ENCODE data around the gene NEU2. TPM values are rescaled to one million over a fixed set of nuclear protein-coding genes. Genes with fewer than 3 reads are reported as not detected.

The NEU2 gene
- total and polyA plus RNA-seq, 9 of the 15 experiments (the other 6 are each of a cell fraction or from before 2014, with no cell fraction given): not detected

- no peaks in the 10 kb centered on the region for H4K20me1 ChIP-seq (replicated peaks; ENCODE audit: control insufficient read depth, insufficient read depth, low read length)
- H3K9ac ChIP-seq (ENCODE audit: insufficient read depth in 1 of 2, low read depth in 2 of 2, low read length in 2 of 2): no peak overlapping the region
- peaks cover 13 to 33% of the 10 kb centered on the region in 2 experiments; a peak in 4 of 5 replicates for H3K4me1 ChIP-seq (replicated peaks in 1 of 2; ENCODE audit: control insufficient read depth in 2 of 2, insufficient read depth in 2 of 2, low read length in 2 of 2)
- intact Hi-C loops (cut with micrococcal nuclease) (no loop called here), in situ Hi-C loops (cut with MboI) (no loop called here)
- no peaks in the 10 kb centered on the region; the same call in 2 of the 3 replicates for H3K79me2 ChIP-seq (ENCODE audit: control insufficient read depth, insufficient read depth, low read length)
- DNase-seq (ENCODE audit: extremely low read depth in 1 of 4, low spot score in 3 of 4): no peak
- H3K4me2 ChIP-seq (ENCODE audit: insufficient read depth, low read length): no peak overlapping the region
- H2AFZ ChIP-seq (ENCODE audit: low read depth, low read length): no peak overlapping the region
- no peaks in the 10 kb centered on the region for H3K27me3 ChIP-seq (ENCODE audit: control insufficient read depth in 2 of 2, insufficient read depth in 2 of 2, low read length in 2 of 2)
- H3K27ac ChIP-seq (ENCODE audit: extremely low read depth, low read depth, low read length): no peak overlapping the region
- no peaks in the 10 kb centered on the region for H3K9me1 ChIP-seq (ENCODE audit: control insufficient read depth, insufficient read depth, low read length)
- no peaks in the 10 kb centered on the region for H3K9me3 ChIP-seq (replicated peaks; ENCODE audit: control insufficient read depth, insufficient read depth, low read depth, low read length)
- ATAC-seq: no peak
- ChIA-PET CTCF (ENCODE audit: low intra/inter-chr PET ratio) (no interaction called here), POLR2A (no interaction called here)
- no TSS peak for BruUV-seq (replicated peaks)
- 42% methylated on average over 4 of the region's 6 CpGs for WGBS (ENCODE audit: insufficient coverage, low coverage, missing lambda C conversion rate)
- H3K36me3 ChIP-seq (ENCODE audit: control insufficient read depth, insufficient read depth, low read length): no peaks in the 10 kb centered on the region
- H3K4me3 ChIP-seq: no peak overlapping the region
- FAIRE-seq: no peak
- TF ChIP-seq, protein P1, sequence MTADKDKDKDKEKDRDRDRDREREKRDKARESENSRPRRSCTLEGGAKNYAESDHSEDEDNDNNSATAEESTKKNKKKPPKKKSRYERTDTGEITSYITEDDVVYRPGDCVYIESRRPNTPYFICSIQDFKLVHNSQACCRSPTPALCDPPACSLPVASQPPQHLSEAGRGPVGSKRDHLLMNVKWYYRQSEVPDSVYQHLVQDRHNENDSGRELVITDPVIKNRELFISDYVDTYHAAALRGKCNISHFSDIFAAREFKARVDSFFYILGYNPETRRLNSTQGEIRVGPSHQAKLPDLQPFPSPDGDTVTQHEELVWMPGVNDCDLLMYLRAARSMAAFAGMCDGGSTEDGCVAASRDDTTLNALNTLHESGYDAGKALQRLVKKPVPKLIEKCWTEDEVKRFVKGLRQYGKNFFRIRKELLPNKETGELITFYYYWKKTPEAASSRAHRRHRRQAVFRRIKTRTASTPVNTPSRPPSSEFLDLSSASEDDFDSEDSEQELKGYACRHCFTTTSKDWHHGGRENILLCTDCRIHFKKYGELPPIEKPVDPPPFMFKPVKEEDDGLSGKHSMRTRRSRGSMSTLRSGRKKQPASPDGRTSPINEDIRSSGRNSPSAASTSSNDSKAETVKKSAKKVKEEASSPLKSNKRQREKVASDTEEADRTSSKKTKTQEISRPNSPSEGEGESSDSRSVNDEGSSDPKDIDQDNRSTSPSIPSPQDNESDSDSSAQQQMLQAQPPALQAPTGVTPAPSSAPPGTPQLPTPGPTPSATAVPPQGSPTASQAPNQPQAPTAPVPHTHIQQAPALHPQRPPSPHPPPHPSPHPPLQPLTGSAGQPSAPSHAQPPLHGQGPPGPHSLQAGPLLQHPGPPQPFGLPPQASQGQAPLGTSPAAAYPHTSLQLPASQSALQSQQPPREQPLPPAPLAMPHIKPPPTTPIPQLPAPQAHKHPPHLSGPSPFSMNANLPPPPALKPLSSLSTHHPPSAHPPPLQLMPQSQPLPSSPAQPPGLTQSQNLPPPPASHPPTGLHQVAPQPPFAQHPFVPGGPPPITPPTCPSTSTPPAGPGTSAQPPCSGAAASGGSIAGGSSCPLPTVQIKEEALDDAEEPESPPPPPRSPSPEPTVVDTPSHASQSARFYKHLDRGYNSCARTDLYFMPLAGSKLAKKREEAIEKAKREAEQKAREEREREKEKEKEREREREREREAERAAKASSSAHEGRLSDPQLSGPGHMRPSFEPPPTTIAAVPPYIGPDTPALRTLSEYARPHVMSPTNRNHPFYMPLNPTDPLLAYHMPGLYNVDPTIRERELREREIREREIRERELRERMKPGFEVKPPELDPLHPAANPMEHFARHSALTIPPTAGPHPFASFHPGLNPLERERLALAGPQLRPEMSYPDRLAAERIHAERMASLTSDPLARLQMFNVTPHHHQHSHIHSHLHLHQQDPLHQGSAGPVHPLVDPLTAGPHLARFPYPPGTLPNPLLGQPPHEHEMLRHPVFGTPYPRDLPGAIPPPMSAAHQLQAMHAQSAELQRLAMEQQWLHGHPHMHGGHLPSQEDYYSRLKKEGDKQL (CRISPR knock-in tag; IDR thresholded peaks at IDR 0.05; ENCODE audit: borderline replicate concordance): no peak
- TF ChIP-seq FOXP4 (CRISPR knock-in tag; IDR thresholded peaks at IDR 0.05; ENCODE audit: borderline replicate concordance): no peak
- TF ChIP-seq, protein P2, sequence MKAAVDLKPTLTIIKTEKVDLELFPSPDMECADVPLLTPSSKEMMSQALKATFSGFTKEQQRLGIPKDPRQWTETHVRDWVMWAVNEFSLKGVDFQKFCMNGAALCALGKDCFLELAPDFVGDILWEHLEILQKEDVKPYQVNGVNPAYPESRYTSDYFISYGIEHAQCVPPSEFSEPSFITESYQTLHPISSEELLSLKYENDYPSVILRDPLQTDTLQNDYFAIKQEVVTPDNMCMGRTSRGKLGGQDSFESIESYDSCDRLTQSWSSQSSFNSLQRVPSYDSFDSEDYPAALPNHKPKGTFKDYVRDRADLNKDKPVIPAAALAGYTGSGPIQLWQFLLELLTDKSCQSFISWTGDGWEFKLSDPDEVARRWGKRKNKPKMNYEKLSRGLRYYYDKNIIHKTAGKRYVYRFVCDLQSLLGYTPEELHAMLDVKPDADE (conservative IDR thresholded peaks at IDR 0.05; ENCODE audit: control insufficient read depth, low read depth, low read length): no peak
- TF ChIP-seq ETV6 (IDR thresholded peaks at IDR 0.05; ENCODE audit: borderline replicate concordance in 1 of 2, low read depth in 2 of 2, low read length in 1 of 2): no peak
- TF ChIP-seq ETV6 (CRISPR knock-in tag; IDR thresholded peaks at IDR 0.05; ENCODE audit: borderline replicate concordance): no peak
- no peak for TF ChIP-seq HINFP (tag; conservative IDR thresholded peaks at IDR 0.05; ENCODE audit: low read depth)
- no peak for TF ChIP-seq SMARCA5 (IDR thresholded peaks at IDR 0.05)
- no peak for TF ChIP-seq POLR2G (IDR thresholded peaks at IDR 0.05; ENCODE audit: low read depth, low read length)
- TF ChIP-seq RBM25 (IDR thresholded peaks at IDR 0.05; ENCODE audit: low read depth, low read length, severe bottlenecking): no peak
- no peak for TF ChIP-seq HMG20B (CRISPR knock-in tag; IDR thresholded peaks at IDR 0.05)
- TF ChIP-seq ZNF232 (CRISPR knock-in tag; IDR thresholded peaks at IDR 0.05): no peak
Observed at GRCh38 chr2:233056961-233057605, 24.6 kb downstream of the NEU2 start.
